HepG2 (cell line): ENCODE results near the gene TMEM62. TPM values are rescaled to one million over a fixed set of nuclear protein-coding genes. Genes with fewer than 3 reads are reported as not detected.

Source experiments
- ARNTL ChIP-seq: sonication (generic); formaldehyde crosslinking; IDR thresholded peaks from 2 replicates; pipeline ENCODE4 v1.4.0; 2020; ENCODE audit warnings: mild to moderate bottlenecking, missing genetic modification reagents
- BCL3 ChIP-seq: sonication (generic); formaldehyde crosslinking; IDR thresholded peaks from 2 replicates; pipeline ENCODE4 v1.5.1; 2020; ENCODE audit warnings: mild to moderate bottlenecking, missing genetic modification reagents, moderate library complexity
- IKZF1 ChIP-seq: fragments of 450-650 bp; IDR thresholded peaks from 2 replicates; pipeline ENCODE4 v1.7.1; 2016
- MED1 ChIP-seq: sonication (generic); formaldehyde crosslinking; IDR thresholded peaks from 2 replicates; pipeline ENCODE4 v1.4.0; 2020; ENCODE audit warnings: missing genetic modification reagents
- POLR2AphosphoS5 ChIP-seq: IDR thresholded peaks from 2 replicates; pipeline ENCODE4 v1.6.1; 2012; ENCODE audit warnings: low read depth, low read length
- SOX6 ChIP-seq, 2 experiments: fragments of 450-650 bp in 1 of 2; sonication (generic) in 1 of 2; formaldehyde crosslinking in 1 of 2; IDR thresholded peaks; 2 replicates each; pipeline versions ENCODE4 v1.4.0 to v1.6.1; 2017 to 2020; ENCODE audit warnings: antibody characterized with exemption in 1 of 2, mild to moderate bottlenecking in 1 of 2, missing genetic modification reagents in 1 of 2
- STAT6 ChIP-seq: sonication (generic); formaldehyde crosslinking; IDR thresholded peaks from 2 replicates; pipeline ENCODE4 v1.4.0; 2020; ENCODE audit warnings: missing genetic modification reagents, mild to moderate bottlenecking, borderline replicate concordance
- ZNF143 ChIP-seq: sonication (generic); formaldehyde crosslinking; IDR thresholded peaks from 2 replicates; pipeline ENCODE4 v1.4.0; 2020; ENCODE audit warnings: missing genetic modification reagents
- ZNF274 ChIP-seq: sonication (generic); formaldehyde crosslinking; IDR thresholded peaks from 2 replicates; pipeline ENCODE4 v1.5.1; 2020; ENCODE audit warnings: mild to moderate bottlenecking, missing genetic modification reagents
- ZNF484 ChIP-seq: sonication (generic); formaldehyde crosslinking; IDR thresholded peaks from 2 replicates; pipeline ENCODE4 v1.5.1; 2020; ENCODE audit warnings: mild to moderate bottlenecking, low read depth, missing genetic modification reagents, borderline replicate concordance
- ZNF737 ChIP-seq: sonication (generic); formaldehyde crosslinking; IDR thresholded peaks from 2 replicates; pipeline ENCODE4 v1.5.0; 2020; ENCODE audit warnings: missing genetic modification reagents, mild to moderate bottlenecking, borderline replicate concordance
- ZNF766 ChIP-seq: sonication (generic); formaldehyde crosslinking; IDR thresholded peaks from 2 replicates; pipeline ENCODE4 v1.5.0; 2020; ENCODE audit warnings: missing genetic modification reagents, borderline replicate concordance
- polyA plus RNA-seq, 8 experiments: library from polyadenylated mRNA; depleted of rRNA in 3 of 8; stranded (reverse) in 7 of 8; unstranded in 1 of 8; fragments of >200 nt; fragmentation: Illumina TruSeq in 4 of 8; extraction: Trizol in 4 of 8; gene quantifications; 2 replicates each; pipeline versions ENCODE4 v1.2.1 to v1.2.3, GENCODE V29; 2011 to 2016; ENCODE audit warnings: low read depth in 4 of 8, missing spikeins in 1 of 8, mixed read lengths in 1 of 8; ENCODE audit not compliant: insufficient read depth in 1 of 8
- total RNA-seq, 5 experiments: library from RNA; depleted of rRNA; stranded (reverse); fragments of >200 nt; fragmentation: Illumina TruSeq; extraction: Trizol; gene quantifications; 2 replicates each; pipeline ENCODE4 v1.2.3, GENCODE V29; 2016; ENCODE audit warnings: low read depth in 1 of 5
- TF ChIP-seq, protein P1 (sequence below), 2 experiments: fragments of 450-650 bp in 1 of 2; sonication (generic) in 1 of 2; formaldehyde crosslinking in 1 of 2; IDR thresholded peaks; 2 replicates each; pipeline versions ENCODE4 v1.6.1 to v1.8.0; 2016 to 2022; ENCODE audit warnings: antibody characterized with exemption in 1 of 2, mild to moderate bottlenecking in 1 of 2, missing genetic modification reagents in 1 of 2
- TF ChIP-seq, protein P2 (sequence below): sonication (generic); formaldehyde crosslinking; IDR thresholded peaks from 2 replicates; pipeline ENCODE4 v1.8.1; 2023; ENCODE audit warnings: missing genetic modification reagents, mild to moderate bottlenecking, borderline replicate concordance

Gene TMEM62
- total and polyA plus RNA-seq, 2 of the 13 experiments (the other 11 are each of a cell fraction or from before 2014, with no cell fraction given): 14.2 to 20.9 TPM

GRCh38 chr15:43185157-43186002 lies 52.0 kb downstream of the TMEM62 start, which contains the start of gene CCNDBP1 (continued):
- peak; percentile 63; the same call in 1 of the 2 replicates for TF ChIP-seq ZNF766 (CRISPR knock-in tag)
- TF ChIP-seq IKZF1: no peak
- TF ChIP-seq ZNF737 (CRISPR knock-in tag): no peak
- no peak for TF ChIP-seq ARNTL (CRISPR knock-in tag)
- TF ChIP-seq STAT6: no peak
- no peak for TF ChIP-seq ZNF484 (CRISPR knock-in tag)
- TF ChIP-seq ZNF274: no peak; the same call in 1 of the 2 replicates
- TF ChIP-seq ZNF143: peak; percentile 46; the same call in 1 of the 2 replicates
- peak; percentile 81 for TF ChIP-seq POLR2AphosphoS5
- TF ChIP-seq, protein P1, sequence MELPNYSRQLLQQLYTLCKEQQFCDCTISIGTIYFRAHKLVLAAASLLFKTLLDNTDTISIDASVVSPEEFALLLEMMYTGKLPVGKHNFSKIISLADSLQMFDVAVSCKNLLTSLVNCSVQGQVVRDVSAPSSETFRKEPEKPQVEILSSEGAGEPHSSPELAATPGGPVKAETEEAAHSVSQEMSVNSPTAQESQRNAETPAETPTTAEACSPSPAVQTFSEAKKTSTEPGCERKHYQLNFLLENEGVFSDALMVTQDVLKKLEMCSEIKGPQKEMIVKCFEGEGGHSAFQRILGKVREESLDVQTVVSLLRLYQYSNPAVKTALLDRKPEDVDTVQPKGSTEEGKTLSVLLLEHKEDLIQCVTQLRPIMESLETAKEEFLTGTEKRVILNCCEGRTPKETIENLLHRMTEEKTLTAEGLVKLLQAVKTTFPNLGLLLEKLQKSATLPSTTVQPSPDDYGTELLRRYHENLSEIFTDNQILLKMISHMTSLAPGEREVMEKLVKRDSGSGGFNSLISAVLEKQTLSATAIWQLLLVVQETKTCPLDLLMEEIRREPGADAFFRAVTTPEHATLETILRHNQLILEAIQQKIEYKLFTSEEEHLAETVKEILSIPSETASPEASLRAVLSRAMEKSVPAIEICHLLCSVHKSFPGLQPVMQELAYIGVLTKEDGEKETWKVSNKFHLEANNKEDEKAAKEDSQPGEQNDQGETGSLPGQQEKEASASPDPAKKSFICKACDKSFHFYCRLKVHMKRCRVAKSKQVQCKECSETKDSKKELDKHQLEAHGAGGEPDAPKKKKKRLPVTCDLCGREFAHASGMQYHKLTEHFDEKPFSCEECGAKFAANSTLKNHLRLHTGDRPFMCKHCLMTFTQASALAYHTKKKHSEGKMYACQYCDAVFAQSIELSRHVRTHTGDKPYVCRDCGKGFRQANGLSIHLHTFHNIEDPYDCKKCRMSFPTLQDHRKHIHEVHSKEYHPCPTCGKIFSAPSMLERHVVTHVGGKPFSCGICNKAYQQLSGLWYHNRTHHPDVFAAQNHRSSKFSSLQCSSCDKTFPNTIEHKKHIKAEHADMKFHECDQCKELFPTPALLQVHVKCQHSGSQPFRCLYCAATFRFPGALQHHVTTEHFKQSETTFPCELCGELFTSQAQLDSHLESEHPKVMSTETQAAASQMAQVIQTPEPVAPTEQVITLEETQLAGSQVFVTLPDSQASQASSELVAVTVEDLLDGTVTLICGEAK (IDR thresholded peaks at IDR 0.05): no peak
- TF ChIP-seq, protein P1 (CRISPR knock-in tag; IDR thresholded peaks at IDR 0.05): peak; percentile 82; the same call in 1 of the 2 replicates
- peak; percentile 70 for TF ChIP-seq MED1 (CRISPR knock-in tag)
- TF ChIP-seq, protein P2, sequence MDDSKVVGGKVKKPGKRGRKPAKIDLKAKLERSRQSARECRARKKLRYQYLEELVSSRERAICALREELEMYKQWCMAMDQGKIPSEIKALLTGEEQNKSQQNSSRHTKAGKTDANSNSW (CRISPR knock-in tag): no peak; the same call in 1 of the 2 replicates
- no peak for TF ChIP-seq SOX6 (IDR thresholded peaks at IDR 0.05)
- peak; percentile 67 for TF ChIP-seq SOX6 (CRISPR knock-in tag; IDR thresholded peaks at IDR 0.05)
- TF ChIP-seq BCL3: no peak; the same call in 1 of the 2 replicates
